GM23338 (cell line): ENCODE measurements around the gene LPP.

Experiments used
- CREB1 ChIP-seq: fragments of 250-450 bp; sonication (Bioruptor Pico); IDR thresholded peaks from 2 replicates; pipeline ENCODE4 v1.5.0; 2020; ENCODE audit warnings: low read depth, mild to moderate bottlenecking, moderate library complexity
- EZH2 ChIP-seq: fragments of 200-600 bp; sonication (generic); IDR thresholded peaks from one replicate; pipeline ENCODE4 v1.8.0; 2017; ENCODE audit warnings: antibody characterized with exemption, mild to moderate bottlenecking, low read depth; ENCODE audit not compliant: unreplicated experiment
- EZH2phosphoT487 ChIP-seq: fragments of 200-600 bp; sonication (generic); IDR thresholded peaks from one replicate; pipeline ENCODE4 v1.8.1; 2018; ENCODE audit warnings: antibody characterized with exemption; ENCODE audit not compliant: unreplicated experiment
- JUNB ChIP-seq: IDR thresholded peaks from one replicate; pipeline ENCODE4 v1.6.1; 2016; ENCODE audit warnings: antibody characterized with exemption; ENCODE audit not compliant: unreplicated experiment
- NANOG ChIP-seq: IDR thresholded peaks from 2 replicates; pipeline ENCODE4 v1.6.1; 2016; ENCODE audit warnings: antibody characterized with exemption, borderline replicate concordance
- POLR2AphosphoS5 ChIP-seq: IDR thresholded peaks from 2 replicates; pipeline ENCODE4 v1.6.1; 2016; ENCODE audit warnings: antibody characterized with exemption, low read depth
- REST ChIP-seq: IDR thresholded peaks from one replicate; pipeline ENCODE4 v1.6.1; 2018; ENCODE audit warnings: antibody characterized with exemption; ENCODE audit not compliant: unreplicated experiment
- TF ChIP-seq, protein P1 (sequence below), 2 experiments: fragments of 200-600 bp in 1 of 2; sonication (generic) in 1 of 2; conservative IDR thresholded peaks; 2 replicates each; pipeline versions ENCODE4 v1.5.1 to v1.6.1; 2016 to 2017; ENCODE audit warnings: antibody characterized with exemption in 2 of 2, low read depth in 2 of 2, mild to moderate bottlenecking in 2 of 2, moderate library complexity in 1 of 2

GRCh38 chr3:188627652-188628051 lies 473.7 kb downstream of the LPP start:
- TF ChIP-seq, protein P1, sequence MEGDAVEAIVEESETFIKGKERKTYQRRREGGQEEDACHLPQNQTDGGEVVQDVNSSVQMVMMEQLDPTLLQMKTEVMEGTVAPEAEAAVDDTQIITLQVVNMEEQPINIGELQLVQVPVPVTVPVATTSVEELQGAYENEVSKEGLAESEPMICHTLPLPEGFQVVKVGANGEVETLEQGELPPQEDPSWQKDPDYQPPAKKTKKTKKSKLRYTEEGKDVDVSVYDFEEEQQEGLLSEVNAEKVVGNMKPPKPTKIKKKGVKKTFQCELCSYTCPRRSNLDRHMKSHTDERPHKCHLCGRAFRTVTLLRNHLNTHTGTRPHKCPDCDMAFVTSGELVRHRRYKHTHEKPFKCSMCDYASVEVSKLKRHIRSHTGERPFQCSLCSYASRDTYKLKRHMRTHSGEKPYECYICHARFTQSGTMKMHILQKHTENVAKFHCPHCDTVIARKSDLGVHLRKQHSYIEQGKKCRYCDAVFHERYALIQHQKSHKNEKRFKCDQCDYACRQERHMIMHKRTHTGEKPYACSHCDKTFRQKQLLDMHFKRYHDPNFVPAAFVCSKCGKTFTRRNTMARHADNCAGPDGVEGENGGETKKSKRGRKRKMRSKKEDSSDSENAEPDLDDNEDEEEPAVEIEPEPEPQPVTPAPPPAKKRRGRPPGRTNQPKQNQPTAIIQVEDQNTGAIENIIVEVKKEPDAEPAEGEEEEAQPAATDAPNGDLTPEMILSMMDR (conservative IDR thresholded peaks at IDR 0.05; ENCODE audit: low read depth in 2 of 2) = no peak
- no peak for TF ChIP-seq CREB1 (CRISPR knock-in tag)
- no peak for TF ChIP-seq EZH2
- no peak for TF ChIP-seq EZH2phosphoT487
- TF ChIP-seq NANOG = no peak
- TF ChIP-seq POLR2AphosphoS5 = no peak
- no peak for TF ChIP-seq REST
- no peak for TF ChIP-seq JUNB
